GM21529 (cell line): Measurements from ENCODE around the gene KCNJ4.
"Not testable (repeated sequence)": the region's sequence is repeated elsewhere in the genome, so short reads cannot be mapped to it uniquely, and the experiment has no call there.

Experiments
- ATAC-seq: cut with Tn5 transposase; IDR thresholded peaks from one replicate; pipeline ENCODE4 v1.9.1; 2021; ENCODE audit not compliant: unreplicated experiment

Gene KCNJ4

DNA sequence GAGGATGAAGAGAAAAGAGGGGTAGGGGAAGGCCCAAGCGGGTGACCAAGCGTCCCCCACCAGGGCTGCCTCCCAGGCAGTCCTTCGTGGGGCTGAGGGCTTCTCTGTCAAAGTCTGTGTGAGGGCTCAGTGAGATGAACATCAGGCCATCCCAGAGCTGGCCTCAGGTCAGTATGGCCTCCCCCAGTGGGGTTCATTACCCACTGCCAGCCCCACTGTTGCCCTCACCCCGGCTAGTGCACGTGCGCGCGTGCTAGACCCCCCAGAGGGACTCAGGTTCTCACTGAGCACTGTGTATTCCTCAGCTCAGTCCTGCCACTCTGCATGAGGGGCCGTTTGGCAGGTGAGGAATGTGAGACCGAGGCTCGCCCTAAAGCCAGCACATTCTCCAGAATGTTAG is 16.2 kb upstream of the KCNJ4 start:
- no peak for ATAC-seq

DNA sequence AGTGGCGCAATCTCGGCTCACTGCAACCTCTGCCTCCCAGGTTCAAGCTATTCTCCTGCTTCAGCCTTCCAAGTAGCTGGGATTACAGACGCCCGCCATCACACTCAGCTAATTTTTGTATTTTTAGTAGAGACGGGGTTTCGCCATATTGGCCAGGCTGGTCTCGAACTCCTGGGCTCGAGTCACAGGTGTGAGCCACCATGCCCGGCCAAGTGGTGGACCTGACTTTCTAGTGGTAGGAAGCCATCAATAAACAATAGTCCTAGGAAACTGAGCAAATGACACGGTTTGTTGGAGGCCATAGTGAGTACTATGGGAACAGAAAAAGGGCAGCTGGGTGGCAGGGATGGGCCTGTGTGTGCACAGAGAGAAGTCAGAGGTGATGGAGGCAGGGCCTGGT is 15.2 kb upstream of the KCNJ4 start:
- ATAC-seq, result not testable (repeated sequence)

DNA sequence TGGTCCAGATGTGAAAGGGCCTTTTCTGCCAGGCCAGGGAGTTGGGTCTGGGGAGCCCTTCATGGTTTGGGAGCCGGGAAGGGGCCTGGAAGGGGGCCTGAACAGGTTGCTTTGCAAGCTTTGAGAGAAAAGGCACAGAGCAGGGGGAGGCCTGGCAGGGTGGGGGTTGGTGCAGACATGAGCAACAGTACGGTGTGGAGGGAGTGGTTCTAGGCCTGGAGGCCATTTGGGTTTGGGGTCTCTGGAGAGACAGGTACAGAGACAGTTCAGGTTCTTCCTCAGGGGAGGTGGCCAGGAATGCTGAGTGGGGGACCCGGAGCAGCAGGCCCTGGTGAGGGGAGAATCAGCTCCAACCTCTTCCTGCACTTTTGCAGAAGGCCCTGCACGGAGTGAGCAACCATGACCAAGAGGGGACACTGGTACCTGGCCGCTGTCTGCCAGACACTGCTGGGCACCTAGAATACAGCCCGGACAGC is 14.3 kb upstream of the KCNJ4 start:
- ATAC-seq, result no peak

DNA sequence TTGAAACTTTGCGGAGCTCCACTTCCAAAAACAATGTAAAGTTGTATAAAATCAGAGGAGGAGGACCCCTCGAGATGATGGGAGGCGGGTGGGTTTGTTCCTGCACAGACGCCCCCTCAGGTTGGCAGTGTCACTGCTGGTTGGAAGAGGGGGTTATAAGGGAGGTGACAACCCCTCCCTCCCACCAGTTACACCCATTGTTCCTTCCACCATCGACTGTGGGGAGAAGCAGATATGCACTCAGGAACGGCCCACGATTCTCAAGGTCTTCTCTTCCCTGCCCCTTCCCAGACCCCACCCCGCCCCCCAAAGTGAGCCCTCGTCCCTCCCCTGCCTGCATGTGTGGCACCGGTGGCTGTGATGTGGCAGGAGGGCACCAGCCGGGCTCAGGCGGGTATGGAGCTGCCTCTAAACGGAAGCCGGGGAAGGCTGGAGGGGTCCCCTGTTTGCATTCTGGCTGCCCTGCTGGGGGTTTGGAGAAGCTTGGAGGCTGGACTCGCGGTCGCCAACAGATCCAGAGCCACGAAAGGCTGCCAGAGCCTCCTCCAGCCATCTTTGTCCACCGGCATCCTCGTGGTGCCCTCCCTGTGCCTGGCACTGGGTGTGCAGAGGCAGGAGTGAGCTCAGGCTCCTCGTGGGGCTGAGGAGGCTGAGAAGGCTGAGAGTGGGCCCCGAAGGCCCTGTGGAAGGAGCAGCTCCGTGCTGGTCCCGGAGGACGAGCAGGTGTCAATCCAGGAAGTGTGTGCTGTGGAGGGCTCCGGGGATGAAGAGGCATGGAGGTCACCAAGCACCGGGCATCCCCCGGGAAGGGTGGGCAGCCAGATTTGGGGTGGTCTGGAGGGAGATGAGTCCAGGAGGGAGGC is 13.7 kb upstream of the KCNJ4 start:
- ATAC-seq, result no peak

DNA sequence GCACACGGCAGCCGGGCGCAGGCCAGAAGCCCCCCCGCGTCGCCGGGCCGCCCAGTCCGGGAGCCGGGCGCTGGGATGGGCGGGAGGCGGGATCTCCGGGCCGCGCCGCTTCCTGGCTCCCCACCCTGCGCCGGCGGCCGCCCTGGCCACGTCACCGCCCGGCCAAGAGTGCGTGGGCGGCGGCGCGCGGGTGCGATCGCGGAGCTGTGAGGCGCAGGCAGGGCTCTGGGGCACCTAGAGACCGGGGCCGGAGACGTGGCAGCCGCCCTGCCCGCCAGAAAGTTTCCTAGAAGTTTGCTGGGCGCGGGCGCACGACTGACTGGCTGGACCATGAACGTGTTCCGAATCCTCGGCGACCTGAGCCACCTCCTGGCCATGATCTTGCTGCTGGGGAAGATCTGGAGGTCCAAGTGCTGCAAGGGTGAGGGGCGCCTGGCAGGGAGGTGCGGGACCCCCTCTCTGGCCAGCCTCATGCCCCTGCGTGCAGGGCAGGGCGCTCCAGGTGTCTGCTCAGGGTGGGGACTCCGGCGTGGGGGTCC is 13.0 kb upstream of the KCNJ4 start, which contains the start of gene KDELR3:
Gene KDELR3 (plus strand): TSS at position 193 of the 539 bp plus-strand sequence. CDS start 138 bp downstream, at position 331.
- ATAC-seq, result no peak

DNA sequence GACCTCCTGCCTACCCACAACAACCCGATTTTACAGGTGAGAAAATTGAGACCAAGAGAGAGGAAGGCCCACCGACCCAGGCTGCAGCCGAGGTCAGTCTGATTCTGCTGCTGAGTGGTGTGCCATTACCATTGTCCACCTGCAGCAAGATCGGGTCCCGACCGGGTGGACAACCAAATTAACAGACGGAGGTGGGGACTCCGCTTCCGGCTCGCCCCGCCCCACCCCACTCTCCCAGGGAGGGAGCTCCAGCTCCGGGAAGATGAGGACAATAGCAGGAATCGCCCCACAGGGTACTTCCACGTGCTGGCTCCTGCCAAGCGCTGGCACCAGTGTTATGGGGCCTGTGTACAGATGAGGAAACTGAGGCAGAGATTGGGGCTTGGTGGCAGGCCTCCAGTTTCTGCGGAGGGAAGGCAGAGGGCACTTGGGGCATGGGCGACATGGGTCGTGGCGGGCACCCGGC is 12.5 kb upstream of the KCNJ4 start:
- no peak for ATAC-seq

DNA sequence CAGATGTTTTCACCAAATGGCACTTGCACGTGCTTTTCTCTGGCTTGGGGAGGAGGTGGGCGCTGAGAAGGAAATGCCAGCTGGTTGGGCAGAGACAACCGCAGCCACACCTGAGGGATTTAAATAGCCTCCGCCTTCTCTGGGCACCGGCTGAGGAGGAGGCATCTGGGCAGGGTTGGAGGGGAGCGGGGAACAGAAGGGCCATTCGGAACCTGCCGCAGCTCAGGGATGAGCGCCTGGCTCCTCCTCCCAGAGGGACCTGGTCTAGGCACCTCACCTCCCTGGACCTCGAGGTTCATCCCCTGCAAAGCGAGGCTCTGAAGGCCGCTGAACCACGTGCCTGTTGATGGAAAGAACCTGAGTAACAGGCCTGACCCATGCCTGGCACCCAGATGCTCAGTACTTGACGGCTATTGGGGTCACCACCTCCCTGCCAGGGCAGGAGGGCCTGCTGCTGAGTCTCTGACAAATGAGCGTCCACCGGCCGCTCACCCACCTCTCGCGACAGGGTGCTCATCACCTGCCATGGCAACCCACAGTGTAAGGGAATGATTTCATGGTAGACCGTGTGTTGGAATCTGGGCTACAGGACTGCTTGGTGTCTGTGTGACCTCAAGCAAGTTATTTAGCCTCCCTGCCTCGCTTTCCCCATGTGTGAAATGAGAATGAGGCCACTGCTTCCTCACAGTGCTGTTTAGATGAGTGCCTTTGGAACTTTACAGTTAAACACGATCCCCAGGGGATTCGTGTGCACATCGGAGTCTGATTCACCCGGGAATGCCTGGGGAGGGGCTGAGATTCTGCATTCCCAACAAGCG is 10.9 kb upstream of the KCNJ4 start:
- no peak for ATAC-seq

DNA sequence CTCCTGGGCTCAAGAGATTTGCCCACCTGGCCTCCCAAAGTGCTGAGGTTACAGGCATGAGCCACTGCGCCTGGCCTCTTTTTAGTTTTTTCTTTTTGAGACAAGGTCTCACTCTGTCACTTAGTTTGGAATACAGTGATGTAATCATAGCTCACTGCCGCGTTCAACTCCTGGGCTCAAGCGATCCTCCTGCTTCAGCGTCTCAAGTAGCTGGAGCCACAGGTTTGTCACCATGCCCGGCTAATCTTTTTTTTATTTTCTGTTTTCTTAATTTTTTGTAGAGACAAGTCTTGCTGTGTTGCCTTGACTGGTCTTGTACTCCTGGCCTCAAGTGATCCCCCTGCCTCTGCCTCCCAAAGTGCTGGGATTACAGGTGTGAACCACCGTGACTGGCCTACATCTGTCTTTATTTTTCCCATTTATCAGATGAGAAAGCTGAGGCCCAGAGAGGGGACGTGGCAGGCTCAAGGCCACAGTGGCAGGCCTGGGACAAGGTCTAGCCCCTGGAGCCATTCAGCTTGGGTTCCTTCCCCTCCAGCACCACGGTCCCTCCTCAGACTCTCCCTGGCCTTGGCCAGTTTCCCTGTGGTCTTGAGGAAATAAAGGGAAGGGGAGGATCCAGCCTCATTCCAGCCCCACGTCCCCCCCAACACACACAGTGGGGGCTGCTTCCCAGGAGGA is 10.1 kb upstream of the KCNJ4 start:
- no peak for ATAC-seq

DNA sequence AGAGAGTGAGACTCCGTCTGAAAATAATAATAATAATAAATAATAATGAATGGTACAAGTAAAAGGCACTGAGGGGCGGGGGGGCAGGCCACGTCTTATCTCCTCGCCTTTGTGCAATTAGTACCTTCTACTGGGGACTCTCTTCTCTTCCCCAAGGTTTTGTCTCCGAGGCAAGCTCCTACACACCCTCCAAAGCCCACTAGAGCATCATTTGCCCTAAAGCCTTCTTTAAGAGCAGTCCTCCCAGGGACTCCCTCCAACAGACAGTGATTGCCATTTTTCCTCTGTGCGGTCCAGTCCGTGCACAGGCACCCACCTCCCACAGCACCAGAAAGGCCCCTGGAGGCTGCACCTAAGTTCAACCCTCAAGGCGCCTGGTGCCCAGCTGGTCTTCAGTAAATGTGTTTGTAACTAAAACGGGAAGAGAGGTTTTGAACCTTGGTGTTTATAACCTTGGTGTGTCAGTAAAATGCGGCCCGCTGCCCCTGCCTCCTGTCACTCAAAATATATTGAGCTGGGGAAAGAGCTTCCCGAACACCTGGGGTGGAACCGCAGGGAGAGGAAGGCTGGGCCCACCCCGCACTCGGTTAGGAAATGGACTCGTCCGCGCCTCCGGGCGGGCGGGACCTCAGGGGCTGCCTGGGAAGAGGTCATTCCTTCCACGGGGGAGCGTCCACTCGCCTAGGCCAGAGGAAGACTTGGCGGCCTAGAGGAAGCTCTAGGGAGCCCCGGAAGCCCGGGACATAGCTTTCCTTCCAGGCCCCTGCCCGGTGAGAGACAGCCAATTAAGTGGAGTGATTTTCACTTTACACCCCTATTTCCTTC is 8.2 kb upstream of the KCNJ4 start:
- ATAC-seq, result no peak

DNA sequence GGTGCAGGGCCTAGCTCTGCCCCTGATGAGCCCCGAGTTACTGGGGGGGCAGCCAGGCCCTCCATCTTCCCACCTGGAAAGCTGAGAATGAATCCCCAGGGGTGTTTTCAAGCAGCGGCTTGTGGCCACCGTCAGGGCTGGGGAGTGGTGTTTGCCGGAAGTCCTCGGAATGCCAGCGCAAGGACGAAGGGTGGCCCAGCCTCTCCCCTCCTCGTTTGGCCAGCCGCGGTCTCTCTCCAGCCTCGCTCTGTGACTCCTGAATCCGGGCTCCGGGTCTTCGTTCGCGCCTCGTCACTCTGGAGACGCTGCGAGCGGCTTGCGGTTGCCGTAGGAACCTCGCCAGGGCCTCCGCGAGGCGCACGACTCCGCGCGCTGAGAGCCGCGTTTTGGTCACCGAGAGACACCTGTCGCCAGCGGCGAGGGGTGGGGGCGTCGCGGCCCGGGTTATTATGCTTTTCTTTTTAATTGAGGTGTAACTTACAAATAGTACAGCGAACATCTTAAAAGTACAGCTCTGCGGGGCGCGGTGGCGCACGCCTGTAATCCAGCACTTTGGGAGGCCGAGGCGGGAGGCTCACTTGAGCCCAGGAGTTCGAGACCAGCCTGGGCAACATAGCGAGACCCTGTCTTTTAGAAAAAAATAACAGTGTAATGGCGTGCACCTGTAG is 6.5 kb upstream of the KCNJ4 start:
- no peak for ATAC-seq

DNA sequence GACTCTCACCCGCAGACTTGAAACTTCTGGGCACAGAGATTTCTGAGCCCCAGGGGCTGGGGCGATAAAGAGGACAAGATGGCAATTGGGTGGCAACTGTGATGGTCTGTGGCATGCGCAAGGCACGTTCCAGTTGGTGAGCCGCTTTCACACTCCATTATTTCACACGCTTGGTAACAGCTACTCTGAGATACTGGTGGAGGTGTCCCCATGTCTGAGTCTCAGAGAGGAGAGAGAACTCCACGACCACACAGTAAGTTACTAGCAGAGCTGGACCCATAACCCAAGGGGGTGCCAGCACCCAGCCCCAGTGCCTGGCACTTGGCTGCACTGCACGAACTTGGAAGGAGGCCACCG is 6.0 kb upstream of the KCNJ4 start:
- no peak for ATAC-seq

DNA sequence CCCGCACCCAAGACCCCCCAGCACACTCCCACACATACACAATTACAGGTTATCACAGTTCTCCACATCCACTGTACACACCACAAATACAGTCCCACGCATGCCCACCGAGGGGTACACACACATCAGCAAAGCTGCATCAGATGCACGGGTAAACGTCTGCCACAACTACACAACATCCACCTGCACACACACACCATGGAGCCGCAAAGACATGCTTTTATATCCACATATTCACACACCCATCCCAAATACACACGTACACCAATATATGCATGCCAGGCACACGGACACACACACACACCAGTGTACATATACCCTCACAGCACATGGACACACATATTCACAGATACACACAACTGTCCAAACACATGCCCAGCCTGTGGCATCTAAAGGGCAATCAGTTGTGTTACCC is 5.4 kb upstream of the KCNJ4 start:
- no peak for ATAC-seq

DNA sequence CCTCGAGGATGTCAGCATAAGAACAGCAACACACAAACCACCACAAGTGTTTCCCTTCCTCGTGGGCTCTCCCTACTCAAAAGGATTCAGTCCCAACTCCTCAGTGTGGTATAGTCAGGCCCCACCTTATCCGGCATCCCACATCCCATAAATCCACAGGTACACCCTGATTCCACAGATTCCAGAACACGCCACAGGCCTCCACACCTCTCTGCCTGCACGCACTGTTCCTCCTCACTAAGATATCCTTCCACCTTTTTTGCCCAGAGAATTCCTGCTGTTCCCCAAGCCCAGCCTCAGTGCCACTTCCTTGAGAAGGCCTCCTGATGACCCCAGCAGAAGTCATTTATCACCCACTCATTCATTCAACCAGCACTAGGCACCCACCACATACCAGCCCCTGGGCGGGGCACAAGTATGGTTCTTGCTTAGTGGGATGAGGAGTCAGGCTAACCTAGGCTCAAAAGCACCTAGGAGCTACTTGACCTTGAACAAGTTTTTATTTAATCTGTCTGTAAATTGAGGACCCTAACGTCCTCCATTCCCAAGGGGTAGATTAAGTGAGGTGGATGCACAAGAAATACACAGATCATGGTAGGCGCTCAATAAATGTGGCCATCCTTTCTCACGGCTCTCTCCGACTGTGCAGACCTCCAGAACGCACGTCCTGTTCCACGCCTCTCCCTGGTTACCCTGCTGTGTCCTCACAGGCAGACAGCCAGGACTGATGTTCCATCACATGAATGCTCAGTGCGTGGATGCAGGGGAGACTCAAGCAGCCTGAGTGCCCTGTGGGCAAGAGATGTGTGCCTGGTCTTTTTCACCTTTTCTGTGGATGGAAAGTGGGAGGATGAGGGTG is 2.1 kb upstream of the KCNJ4 start:
- ATAC-seq, result no peak

DNA sequence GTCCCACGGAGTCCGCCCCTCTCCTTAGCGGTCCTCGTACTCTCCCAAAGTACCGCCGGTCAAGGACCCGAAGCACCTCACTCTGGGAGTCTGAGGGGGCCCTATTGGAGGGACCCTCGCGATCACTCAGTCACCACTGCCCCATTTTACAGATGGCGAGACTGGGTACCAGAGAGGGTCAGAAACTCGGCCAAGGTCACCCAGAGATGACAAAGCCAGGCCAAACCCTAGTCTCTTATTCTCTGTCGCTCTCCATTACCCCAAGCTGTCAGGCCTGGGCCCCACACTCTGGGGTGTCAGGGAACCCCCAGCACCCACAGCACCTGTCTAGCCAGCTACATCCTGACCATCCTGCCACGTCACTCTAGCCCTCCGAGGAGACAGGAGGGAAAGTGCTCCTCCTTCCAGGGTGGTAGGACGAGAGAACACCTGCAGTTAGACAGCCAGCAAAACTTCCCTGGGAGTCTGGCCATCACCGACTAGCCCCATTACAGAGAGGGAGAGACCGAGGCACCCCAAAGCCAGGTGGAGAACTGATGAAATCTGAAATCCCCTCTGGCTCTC is 1.4 kb upstream of the KCNJ4 start:
- ATAC-seq, result no peak

DNA sequence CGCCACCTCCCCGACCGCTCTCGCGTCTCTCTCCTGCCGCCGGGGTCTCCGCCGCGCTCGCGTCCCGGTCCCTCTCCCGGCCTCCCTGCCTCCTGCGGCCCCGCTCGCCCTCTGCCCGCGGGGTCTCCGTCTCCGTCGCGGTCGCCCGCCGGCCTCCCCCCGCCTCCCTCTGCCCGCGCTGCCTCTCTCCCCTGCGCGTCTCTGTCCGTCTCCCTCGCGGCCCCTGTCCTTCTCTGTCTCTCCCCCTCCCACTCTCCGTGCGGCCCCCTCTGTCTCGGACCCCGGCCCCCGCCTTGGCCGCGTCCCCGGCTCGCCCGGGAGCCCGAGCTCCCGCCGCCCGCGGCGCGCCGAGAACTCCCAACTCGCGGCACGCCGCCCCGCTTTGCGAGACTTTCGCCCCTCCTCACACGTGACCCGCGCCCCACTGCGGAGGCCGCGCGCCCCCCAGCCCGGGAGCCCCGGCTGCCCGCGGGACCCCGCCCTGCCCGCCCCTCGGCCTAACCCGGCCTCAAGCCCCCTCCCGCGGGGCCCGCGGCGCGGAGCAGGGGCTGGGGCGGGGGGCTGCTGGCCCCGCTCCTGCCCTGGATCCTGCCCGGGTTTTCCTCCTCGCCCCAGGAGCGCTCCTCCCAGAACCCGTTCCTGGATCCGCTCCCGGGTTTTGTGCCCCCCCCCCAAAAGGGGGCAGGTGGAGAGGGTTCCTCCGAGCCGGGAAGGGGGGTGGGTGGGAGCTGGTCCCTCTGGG is 702 bp upstream of the KCNJ4 start:
- ATAC-seq, result no peak

DNA sequence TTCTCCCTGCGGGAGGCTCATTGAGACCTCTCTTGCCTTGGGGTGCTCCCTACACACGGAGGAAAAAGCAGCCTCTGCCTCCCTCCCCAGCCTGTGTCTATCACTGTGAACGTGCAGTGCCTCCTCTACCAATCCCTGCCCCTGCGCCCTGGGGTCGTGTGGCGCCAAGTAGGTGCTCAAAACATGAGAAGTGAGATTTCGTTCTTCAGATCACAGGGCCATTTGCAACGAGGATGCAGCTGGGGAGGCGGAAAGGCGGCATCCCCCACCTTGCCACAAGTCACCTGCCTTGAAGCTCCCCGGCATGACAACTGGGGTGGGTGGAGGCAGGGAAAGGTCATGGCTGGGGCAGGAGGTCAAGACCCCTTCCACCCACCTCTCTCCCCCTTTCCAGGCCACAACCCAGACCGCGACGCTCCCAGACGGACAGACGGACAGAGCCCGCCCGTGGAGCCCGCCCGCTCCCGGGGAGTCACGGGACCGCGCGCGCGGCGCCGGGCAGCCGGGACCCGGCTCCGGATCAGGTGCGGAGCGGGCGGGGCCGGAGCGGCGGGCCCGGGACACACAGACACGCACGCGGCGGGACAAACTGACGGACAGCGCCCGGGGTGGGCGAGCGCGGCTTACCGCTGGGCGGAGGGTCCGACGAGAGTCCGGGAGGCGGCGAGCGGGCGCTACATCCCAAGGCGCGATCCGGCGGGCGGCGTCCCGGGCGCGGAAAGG is 485 bp downstream of the KCNJ4 start:
- ATAC-seq, result no peak

DNA sequence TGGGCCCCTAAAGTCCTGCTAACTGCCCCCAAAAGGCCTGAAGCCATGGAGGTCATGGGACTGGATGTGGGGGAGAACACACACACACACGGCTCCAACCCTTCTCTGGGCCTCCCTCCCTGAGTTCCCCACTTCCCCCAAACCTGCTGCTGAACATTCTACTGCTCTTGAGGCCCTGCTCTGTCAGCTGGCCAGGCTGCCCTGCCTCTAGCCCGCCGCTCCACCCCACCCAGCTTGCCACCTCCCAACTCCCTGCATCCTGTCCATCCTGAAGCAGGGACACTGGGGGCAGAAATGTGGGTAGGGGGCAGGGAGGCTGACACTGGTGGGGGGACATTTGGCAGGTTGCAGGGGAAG is 1.0 kb downstream of the KCNJ4 start:
- ATAC-seq, result no peak
